Measurements from ENCODE around the gene TAF1L.

Gene TAF1L

GRCh38 chr9:32635362-32635761, at the start of gene TAF1L:
Gene TAF1L (minus strand): TSS chr9:32635669. CDS start chr9:32635579, 90 bp downstream.
- no peak within 1 kb of the TSS for H3K4me3 ChIP-seq (ENCODE audit: low read depth, low read length)
- TF ChIP-seq, protein P1, sequence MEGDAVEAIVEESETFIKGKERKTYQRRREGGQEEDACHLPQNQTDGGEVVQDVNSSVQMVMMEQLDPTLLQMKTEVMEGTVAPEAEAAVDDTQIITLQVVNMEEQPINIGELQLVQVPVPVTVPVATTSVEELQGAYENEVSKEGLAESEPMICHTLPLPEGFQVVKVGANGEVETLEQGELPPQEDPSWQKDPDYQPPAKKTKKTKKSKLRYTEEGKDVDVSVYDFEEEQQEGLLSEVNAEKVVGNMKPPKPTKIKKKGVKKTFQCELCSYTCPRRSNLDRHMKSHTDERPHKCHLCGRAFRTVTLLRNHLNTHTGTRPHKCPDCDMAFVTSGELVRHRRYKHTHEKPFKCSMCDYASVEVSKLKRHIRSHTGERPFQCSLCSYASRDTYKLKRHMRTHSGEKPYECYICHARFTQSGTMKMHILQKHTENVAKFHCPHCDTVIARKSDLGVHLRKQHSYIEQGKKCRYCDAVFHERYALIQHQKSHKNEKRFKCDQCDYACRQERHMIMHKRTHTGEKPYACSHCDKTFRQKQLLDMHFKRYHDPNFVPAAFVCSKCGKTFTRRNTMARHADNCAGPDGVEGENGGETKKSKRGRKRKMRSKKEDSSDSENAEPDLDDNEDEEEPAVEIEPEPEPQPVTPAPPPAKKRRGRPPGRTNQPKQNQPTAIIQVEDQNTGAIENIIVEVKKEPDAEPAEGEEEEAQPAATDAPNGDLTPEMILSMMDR (IDR thresholded peaks at IDR 0.05; ENCODE audit: low read depth, low read length), result no peak
- no peak for TF ChIP-seq MYC (IDR thresholded peaks at IDR 0.05; ENCODE audit: low read depth, low read length)
- DNase-seq (ENCODE audit: low read depth), result no peak

- TF ChIP-seq POLR2A (IDR thresholded peaks at IDR 0.05; ENCODE audit: extremely low read depth, insufficient read length), result no peak
- TF ChIP-seq, protein P1 (IDR thresholded peaks at IDR 0.05; ENCODE audit: low read depth, low read length), result no peak
- no peak for TF ChIP-seq MYC (IDR thresholded peaks at IDR 0.05; ENCODE audit: low read depth, low read length)
- TF ChIP-seq MAX (IDR thresholded peaks at IDR 0.05; ENCODE audit: low read depth, low read length), result no peak
- no peak overlapping the region for H3K4me3 ChIP-seq (ENCODE audit: low read depth, low read length)
- DNase-seq (ENCODE audit: low read depth), result no peak
Observed at GRCh38 chr9:32681751-32682150, 46.3 kb upstream of the TAF1L start.

- DNase-seq (ENCODE audit: low read depth), result no peak
- TF ChIP-seq MAX (IDR thresholded peaks at IDR 0.05; ENCODE audit: low read depth, low read length), result no peak
- no peak overlapping the region for H3K4me3 ChIP-seq (ENCODE audit: low read depth, low read length)
Observed at GRCh38 chr9:32677931-32678330, 42.5 kb upstream of the TAF1L start.

DNA sequence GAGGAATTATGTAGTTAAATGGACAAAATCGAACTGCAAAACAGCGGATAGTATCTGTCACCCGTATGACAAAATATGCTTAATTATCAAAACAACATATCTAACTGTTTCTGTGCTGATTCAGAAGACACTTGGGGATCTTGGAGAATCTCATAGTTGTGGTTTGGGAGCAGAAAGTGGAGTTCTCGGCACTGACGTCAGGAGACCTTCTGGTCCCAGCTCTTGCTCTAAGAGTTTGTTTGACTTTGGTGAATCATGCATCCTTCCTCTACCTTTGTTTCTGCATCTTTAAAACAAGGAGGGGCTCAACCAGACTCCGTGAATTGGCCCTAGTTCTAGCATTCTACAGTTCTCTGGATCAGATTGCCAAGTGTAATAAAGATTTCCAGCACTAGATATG, 37.0 kb upstream of the TAF1L start:
- no peak for DNase-seq (ENCODE audit: low read depth)
- TF ChIP-seq POLR2A (IDR thresholded peaks at IDR 0.05; ENCODE audit: extremely low read depth, insufficient read length) (no peak), MAX (IDR thresholded peaks at IDR 0.05; ENCODE audit: low read depth, low read length) (no peak)
- no peak overlapping the region for H3K4me3 ChIP-seq (ENCODE audit: low read depth, low read length)

GRCh38 chr9:32671333-32671732, 35.9 kb upstream of the TAF1L start:
- no peak for DNase-seq (ENCODE audit: low read depth)
- TF ChIP-seq MAX (IDR thresholded peaks at IDR 0.05; ENCODE audit: low read depth, low read length), result no peak
- H3K4me3 ChIP-seq (ENCODE audit: low read depth, low read length), result no peak overlapping the region

- no peak for DNase-seq (ENCODE audit: low read depth)
Observed at GRCh38 chr9:32665101-32665500, 29.6 kb upstream of the TAF1L start.

GRCh38 chr9:32663741-32664140, 28.3 kb upstream of the TAF1L start:
- DNase-seq (ENCODE audit: low read depth), result no peak
- TF ChIP-seq, protein P1 (IDR thresholded peaks at IDR 0.05; ENCODE audit: low read depth, low read length), result no peak
- TF ChIP-seq MAX (IDR thresholded peaks at IDR 0.05; ENCODE audit: low read depth, low read length) (no peak), POLR2A (IDR thresholded peaks at IDR 0.05; ENCODE audit: extremely low read depth, insufficient read length) (no peak), MYC (IDR thresholded peaks at IDR 0.05; ENCODE audit: low read depth, low read length) (no peak)
- no peak overlapping the region for H3K4me3 ChIP-seq (ENCODE audit: low read depth, low read length)

More at GRCh38 chr9:32665101-32665500, 29.6 kb upstream of the TAF1L start:
- TF ChIP-seq POLR2A (IDR thresholded peaks at IDR 0.05; ENCODE audit: extremely low read depth, insufficient read length) (no peak), MAX (IDR thresholded peaks at IDR 0.05; ENCODE audit: low read depth, low read length) (no peak), MYC (IDR thresholded peaks at IDR 0.05; ENCODE audit: low read depth, low read length) (no peak)
- TF ChIP-seq, protein P1 (IDR thresholded peaks at IDR 0.05; ENCODE audit: low read depth, low read length), result no peak
- H3K4me3 ChIP-seq (ENCODE audit: low read depth, low read length), result no peak overlapping the region
